ENCODE data around the gene CRISPLD2.

CRISPLD2 gene

DNA sequence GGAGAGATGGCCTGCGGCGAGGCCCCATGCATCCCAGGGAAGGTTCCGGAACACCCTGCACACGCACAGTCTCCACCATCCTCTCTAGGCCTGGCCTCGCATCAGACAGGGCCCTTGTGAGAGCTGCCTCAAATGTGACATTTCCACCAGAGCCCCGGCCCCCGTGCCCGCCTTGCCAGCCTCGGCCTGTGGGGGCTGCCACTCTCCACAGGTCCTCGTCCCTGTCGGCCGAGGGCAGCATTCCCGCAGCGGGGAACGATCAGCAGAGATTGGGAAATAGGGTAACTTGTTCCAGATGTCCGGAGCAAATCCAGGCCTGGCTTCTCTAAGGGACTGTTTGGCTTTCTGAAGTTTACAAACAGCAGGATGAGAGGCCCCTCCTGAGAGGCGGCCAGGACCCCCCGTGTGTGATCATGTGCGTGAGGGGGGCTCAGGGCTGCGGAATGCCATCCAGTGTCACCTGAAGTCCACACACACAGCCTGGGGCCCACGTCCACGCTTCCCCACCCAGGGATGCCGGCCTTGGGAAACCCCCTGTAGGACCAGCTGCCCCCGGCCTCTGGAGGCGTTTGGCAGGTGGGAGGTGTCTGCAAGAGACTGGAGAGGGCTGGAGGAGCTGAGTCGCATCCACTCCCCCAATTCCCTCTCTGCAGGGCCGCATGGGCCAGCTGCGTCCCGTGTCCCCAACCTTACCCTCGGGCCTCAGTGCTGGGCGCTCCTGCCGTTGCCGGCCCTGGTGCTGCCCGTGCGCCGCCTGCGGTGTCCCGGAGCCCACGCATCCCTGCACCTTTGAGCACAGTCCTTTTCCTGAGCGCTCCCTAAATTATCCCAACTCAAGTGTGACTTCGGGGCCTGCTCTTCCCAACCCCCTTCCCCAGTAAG, 121.1 kb downstream of the CRISPLD2 start:
- DNase-seq: no peak

- DNase-seq: no peak
Measured at GRCh38 chr16:84941921-84942320, 122.1 kb downstream of the CRISPLD2 start.

DNA sequence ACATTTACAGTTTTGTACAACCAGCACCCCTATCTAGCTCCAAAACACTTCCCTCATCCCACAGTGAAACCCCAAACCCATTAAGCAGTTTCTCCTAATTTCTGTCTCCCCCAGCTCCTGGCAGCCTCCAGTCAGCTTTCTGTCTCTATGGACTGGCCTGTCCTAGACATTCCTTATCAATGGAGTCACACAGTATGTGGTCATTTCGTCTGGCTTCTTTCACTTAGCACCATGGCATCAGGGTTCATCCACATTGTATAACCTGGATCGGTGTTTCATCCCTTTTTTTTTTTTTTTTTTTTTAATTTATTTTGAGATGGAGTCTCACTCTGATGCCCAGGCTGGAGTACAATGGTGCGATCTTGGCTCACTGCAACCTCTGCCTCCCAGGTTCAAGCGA, 123.0 kb downstream of the CRISPLD2 start:
- DNase-seq: no peak

DNA sequence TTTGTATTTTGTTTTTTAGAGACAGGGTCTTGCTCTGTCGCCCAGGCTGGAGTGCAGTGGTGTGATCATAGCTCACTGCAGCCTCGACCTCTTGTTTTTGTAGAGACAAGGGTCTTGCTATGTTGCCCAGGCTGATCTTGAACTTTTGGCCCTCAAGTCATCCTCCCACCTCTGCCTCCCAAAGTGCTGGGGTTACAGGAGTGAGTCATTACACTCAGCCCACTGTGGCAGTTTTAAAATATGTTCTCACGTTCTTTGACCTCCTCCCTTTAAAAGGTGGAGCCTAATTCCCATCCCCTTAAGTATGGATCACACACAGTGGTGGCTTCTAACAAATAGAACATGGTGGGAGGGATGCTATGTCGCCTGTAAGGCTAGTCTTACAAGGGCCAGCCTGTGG, 123.8 kb downstream of the CRISPLD2 start:
- no peak for DNase-seq

DNA sequence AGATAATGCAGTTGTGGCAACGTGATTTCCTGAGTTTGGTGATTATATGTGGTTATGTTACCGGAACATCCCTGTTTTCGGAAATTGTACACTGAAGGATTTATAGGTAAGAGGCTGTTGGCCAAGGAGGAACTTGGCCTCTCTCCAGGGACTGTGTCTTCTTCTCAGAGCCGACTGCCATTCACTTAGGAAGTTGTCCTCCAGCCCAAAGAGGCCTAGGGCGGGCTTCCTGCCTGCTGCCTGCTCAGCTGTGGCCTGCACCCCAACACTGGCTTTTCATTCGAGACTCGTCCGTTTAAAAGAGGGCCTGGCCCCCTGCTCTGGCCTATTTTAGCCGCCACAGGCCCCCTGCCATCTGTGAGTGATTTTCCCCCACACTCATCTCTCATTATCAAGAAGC, 127.2 kb downstream of the CRISPLD2 start:
- DNase-seq: no peak

- no peak for DNase-seq
Measured at GRCh38 chr16:84947996-84948850, 128.4 kb downstream of the CRISPLD2 start.

DNA sequence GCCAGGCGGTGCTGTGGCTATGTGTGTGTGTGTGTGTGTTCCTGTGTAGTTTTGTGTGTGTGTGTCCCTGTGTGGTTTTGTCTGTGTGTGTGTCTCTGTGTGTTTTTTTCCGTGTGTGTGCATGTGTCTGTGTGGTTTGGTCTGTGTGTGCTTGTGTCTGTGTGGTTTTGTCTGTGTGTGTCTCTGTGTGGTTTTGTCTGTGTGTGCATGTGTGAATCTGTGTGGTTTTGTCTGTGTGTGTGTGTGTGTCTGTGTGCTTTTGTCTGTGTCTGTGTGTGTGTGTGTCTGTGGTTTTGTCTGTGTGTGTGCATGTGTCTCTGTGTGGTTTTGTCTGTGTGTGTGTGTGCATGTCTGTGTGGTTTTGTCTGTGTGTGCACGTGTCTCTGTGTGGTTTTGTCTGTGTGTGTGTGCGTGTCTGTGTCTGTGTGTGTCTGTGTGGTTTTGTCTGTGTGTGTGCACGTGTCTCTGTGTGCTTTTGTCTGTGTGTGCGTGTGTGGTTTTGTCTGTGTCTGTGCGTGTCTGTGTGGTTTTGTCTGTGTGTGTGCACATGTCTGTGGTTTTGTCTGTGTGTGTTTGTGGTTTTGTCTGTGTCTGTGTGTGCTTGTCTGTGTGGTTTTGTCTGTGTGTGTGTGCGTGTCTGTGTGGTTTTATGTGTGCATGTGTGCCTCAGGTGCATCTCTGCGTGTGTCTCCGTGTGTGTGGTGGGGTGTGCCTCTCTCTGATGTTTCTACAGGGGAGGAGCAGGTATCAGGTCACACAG, 129.2 kb downstream of the CRISPLD2 start:
- DNase-seq: no peak

- peak; percentile 2 for DNase-seq
Measured at GRCh38 chr16:84949772-84950436, 130.1 kb downstream of the CRISPLD2 start.

DNA sequence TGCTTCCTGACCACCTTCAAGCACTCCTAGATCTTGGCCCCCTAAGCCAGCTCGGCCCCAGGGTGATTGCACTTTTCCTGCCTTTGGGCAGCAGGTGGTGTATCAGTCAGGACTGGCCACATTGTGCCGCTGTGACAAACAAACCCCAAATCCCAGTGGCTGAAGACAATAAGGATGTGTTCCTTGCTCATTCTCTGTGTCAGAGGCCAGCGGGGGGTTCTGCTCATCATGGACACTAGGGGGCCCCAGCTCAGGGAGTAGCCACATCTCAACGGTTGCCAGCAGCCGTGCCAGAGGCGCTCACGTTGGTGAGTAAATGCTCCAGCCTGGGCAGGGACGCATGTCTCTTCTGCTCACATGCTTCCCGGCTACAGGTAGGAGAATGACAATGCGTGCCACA, 131.1 kb downstream of the CRISPLD2 start:
- no peak for DNase-seq

- peak; percentile 28 for DNase-seq
Measured at GRCh38 chr16:84952335-84953189, 132.8 kb downstream of the CRISPLD2 start.

- no peak for DNase-seq
Measured at GRCh38 chr16:84953190-84953746, 133.5 kb downstream of the CRISPLD2 start.

DNA sequence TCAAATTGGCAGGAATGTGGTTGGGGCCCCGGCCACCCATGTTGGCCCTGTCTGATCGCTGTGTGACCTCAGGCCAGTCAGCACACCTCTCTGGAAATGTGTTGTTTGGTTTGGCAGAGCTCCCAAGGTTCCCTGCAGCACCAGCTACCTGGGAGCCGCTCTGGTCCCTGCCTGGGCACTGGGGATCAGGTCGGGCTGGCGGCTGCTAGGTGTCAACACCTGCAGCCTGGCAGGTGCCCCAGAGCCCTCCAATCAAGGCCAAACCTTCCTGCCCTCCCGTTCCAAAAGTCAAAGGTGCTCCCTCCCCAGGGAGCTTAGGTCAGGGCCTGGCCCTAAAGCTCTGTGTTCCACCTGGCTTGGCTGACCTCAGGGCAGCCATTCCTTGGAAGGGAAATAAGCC, 135.6 kb downstream of the CRISPLD2 start:
- DNase-seq: no peak

- no peak for DNase-seq
Measured at GRCh38 chr16:84957192-84957591, 137.4 kb downstream of the CRISPLD2 start.

- no peak for DNase-seq
Measured at GRCh38 chr16:84957792-84958191, 138.0 kb downstream of the CRISPLD2 start.
